NCI-H446 (cell line): Measurements from ENCODE around the gene SLC43A3.

Source experiments
- DNase-seq, 2 experiments: peaks; one replicate each; lab custom pipeline; 2025; lab: John Stamatoyannopoulos, UW

SLC43A3 gene

GRCh38 chr11:57427727-57428082, 784 bp upstream of the SLC43A3 start:
- peak; percentile 51 to 73 for DNase-seq

DNA sequence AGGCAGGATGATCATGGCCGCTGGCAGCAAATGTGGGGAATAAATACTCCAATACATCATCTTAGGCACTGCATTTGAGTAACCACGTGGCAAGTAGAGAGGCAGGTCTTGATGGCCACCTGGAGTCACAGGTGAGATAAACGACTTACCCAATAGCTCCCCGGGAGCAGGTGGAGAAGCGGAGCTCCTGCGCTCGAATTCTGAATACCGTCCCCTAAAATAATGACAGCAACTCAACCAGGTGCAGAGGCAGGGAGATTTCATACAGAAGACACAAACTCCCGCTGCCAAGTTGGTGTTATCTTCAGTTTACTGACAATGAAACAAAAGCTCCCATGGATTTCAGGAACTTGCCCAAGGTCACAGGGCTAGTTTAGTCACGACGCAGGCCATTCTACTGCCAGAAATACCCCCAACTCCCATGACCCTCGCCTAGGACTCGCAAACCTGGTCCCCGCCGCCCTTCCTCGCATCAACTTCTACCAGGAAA, 437 bp downstream of the SLC43A3 start:
- DNase-seq: no peak

DNA sequence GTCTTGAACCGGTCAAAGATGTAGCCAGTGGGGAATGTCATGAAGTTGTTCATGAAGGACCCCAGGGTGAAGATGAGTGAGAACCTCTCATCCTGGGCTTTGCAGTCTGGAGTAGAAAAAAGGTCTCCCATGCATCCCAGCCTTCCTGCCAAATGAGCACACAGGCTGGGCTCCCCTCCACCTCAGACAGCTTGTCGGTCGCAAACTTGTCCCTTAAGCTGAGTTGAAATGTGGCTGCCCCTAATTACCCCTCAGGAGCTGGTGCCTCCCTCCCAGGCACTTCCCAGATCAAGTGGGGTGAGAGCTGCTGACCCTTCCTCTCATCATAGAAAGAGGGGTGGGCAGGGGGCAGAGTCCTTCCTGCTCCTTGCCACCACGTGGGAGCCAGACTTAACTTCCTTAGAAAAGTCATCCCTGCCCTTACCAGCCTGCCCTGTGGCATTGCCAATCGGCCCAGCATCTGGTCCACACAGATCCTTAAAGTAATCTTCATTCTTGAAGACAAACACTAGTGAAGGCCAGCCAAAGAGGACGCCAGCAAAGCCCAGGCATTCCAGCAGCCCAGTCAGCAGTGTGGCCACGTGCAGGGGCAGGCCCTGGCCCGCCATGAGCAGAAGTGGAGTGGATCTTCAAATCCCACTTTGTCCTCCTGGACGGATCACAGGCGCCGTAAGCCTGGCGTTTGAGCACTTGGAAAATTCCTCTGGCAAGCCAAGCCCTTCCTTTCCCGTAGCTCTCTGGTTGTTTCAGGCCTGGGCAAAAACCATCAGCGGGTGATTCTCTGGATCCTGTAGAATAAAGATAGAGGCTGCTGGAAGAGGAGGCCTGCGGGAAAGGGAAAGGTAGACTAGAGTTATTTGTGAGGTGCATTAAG, 1.1 kb downstream of the SLC43A3 start:
- DNase-seq: peak in 1 of 2 experiments; percentile 31

DNA sequence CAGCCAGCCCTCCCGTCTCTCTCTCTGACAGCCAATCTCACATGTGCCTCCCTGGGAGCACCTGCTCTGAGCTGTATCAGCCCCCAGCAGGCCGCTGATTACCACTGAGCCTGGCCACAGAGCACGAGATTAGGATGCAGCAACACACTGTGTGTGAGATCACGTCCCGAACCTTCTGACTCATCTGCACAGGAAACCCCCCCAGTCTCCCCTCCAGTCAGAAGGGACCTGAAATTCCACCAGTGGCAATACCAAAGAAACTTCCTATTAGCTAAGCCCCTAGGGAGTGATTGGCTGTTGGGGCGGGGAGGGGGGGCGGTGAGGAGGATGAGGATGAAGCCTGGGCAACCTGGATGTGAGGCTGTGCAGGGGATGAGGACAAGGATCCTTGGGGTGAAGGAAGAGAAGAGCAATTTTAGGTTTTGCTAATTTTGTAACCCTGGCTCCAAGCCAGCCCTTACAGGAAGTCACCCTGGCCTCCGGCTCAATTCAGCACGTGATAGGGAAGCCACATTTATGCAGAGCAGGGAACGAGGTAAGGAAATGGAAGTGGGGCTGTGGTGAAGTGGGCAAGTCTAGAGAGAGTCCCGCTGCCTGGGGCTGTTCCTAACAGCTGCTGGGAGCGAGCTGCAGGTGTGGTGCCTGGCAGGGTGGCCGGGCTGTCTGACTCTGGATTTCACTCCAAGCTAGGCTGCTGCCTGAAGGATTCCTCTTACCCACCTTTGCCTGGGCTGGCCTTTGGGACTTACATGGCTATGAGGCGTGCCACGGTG, 1.9 kb downstream of the SLC43A3 start:
- DNase-seq: peak in 1 of 2 experiments; percentile 18

GRCh38 chr11:57424137-57424791, 2.7 kb downstream of the SLC43A3 start:
- no peak for DNase-seq

- DNase-seq: no peak
Observed at GRCh38 chr11:57422669-57423068, 4.3 kb downstream of the SLC43A3 start.

DNA sequence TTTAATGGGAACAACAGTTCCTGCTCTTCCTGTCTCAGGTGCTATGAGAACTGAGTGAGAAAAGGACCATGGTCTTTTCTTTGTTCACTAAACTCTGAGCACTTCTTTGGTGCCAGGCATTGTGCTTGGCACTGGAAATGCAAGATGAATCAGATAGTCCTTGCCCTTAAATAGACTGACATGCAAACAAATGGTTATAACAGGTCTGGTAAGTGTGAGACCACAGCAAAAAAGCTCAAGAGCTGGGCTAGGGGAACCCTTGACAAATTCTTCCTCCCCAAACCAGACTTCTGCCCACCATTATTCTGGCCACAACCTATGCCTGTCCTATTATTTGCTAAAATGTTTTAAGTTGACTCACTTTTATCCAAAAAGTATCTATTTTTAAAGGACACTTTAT, 5.1 kb downstream of the SLC43A3 start:
- DNase-seq: no peak

DNA sequence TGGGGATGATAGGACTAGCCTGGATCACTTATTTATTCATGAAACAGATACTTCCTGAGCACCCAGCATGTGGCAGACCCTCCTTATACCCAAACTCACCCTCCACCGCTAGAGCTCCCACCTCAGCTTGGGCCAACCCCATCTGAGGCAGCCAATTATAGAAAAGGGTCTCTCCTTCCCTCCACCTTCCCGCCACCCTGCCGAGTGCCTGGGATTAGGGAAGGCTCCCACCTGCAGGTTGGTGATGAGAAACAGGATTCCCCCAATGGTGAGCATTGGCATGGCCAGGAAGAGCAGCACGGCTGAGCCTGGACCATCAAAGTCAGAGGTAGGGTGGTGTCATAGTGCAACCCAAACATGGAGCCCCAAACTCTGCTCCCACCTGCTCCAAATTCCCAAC, 5.9 kb downstream of the SLC43A3 start:
- no peak for DNase-seq

DNA sequence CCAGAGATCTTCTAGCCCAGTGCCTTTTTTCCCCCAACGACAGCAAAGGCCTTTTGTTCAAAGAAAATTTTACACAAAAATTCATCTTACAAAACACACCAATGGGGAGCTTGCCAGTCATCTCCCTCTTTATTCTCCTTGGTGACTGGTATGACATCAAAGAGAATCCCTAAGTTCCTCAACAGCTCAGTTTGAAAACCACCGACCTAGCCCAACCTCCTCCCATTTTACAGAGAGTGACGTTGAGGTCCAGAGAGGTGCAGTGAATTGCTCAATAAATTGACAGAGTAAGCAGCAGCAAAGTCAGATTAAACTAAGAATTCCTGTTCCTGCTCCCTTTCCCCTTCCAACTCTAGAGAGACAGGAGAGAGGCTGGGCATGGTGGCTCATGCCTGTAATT, 7.8 kb downstream of the SLC43A3 start:
- no peak for DNase-seq

DNA sequence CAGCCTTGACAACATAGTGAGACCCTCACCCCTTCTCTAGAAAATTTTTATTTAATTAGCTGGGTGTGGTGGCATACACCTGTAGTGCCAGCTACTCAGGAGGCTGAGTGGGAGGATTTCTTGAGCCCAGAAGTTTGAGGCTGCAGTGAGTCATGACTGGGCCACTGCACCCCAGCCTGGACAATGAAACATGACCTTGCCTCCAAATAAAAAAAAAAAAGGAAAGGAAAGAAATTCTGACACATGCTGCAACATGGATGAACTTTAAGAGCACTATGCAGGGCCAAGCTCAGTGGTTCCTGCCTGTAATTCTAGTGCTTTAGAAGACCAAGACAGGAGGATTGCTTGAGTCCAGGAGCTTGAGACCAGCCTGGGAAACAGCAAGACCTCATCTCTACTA, 8.8 kb downstream of the SLC43A3 start:
- no peak for DNase-seq

- DNase-seq: no peak
Observed at GRCh38 chr11:57417056-57417455, 9.9 kb downstream of the SLC43A3 start.

DNA sequence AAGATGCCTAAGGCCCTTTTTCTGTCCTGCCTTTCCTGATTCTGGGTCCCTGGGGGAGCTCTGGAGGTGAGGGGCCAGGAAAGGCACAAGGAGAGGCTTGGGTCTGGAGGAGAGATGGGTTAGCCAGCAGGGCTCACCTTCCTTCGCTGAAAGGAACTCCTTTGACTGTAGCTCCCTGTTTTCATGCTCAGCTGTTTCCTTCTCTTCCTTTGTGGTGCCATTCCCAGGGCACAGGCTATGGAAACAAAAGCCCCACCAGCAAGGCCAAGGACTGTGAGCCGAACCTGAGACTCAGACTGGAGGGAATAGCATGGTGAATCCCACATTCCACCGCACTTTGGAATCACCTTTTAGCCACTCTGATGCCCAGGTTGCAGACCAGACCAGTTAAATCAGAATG, 10.5 kb downstream of the SLC43A3 start:
- no peak for DNase-seq

- no peak for DNase-seq
Observed at GRCh38 chr11:57414612-57415212, 12.2 kb downstream of the SLC43A3 start.

GRCh38 chr11:57413681-57414080, 13.2 kb downstream of the SLC43A3 start:
- no peak for DNase-seq

DNA sequence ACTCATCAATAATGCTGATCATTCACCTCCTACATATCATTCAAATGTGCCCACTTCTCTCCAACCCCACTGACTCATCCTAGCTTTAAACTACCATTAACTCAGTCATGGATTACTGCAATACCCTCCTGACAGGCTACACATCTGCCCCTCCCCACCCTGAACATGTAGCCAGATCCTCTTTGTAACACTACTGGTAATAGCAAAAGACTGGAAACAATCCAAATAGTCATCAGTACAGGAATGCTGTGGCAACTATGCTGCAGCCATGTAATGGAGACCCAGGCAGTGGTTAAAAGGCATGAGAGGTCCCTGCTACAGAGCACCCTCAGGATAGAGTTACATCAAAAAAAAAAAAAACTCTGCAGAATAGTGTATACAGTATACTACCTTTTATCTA, 16.6 kb downstream of the SLC43A3 start:
- no peak for DNase-seq

- no peak for DNase-seq
Observed at GRCh38 chr11:57409321-57410100, 17.4 kb downstream of the SLC43A3 start.

GRCh38 chr11:57408771-57409170, 18.1 kb downstream of the SLC43A3 start:
- DNase-seq: no peak

GRCh38 chr11:57407941-57408475, 18.9 kb downstream of the SLC43A3 start:
- no peak for DNase-seq

DNA sequence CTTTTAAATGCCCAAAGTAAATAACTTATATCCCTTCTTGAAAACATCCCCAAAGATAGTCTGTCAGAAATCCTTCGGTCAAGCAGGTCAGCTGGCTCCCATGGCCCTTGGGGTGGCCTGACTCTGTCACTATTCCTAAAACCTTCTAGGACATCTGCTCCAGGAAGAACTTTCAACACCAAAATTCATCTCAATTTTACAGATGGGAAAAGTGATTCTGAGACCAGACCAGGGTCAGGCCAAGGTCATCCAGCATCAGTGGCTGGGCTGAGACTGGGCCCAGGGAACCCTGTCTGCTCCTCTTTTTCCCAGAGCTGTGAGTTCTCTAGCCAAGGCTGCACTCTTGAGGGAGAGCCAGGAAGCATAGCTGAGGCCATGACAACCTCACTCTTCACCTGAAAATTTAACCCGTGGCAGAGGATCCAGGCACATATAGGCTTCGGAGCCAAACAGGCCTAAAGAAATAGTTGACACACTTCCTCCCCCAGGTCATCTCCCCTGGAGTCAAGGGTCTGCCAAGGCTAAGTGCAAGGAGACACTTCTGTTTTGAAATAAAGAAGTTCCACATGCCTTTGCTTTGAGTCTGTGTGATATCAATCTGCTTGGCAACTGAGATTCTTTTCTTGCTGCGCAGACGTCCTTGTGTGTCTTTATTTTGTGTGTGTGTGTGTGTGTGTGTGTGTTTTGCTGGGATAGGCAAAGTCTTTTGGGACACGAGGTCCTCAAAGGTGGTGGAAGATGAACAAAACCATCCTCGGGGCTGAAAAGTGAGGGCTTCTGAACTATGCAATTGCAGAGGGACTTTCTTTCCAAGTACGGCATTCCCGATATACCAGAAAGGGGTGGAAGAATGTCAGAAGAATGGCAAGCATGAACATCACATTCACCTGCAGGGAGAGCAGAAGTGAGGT, 19.7 kb downstream of the SLC43A3 start:
- no peak for DNase-seq

DNA sequence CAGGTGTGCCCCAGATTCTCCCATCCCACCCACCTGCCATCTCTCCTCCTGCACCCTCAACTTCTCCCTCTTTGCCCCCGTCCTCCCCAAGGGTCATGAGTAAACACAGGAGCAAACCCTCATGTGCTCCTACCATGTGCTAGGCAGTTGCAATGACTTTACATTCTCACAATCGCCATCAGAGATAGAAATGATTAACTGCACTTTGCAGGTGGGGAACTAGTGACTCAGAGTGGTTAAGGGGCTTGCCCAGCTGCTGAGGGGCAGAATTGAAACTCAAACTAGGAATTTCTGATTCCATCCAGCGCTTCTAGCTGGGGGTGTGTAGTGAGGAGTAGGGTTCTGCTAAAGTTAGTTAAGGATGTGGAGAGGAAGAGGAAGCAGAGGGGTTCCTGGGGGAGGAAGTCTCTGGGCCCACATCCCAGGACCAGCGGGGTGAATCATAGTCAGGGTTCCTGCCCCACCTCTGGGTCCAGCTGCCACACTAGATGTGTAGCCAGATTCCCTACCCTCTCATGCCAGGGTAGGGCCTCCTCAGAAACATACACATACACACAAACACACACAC, 20.5 kb downstream of the SLC43A3 start:
- no peak for DNase-seq
